Dermis blood vessel endothelial cell (primary cell): ENCODE measurements around the gene LHFPL6. TPM values are rescaled to one million over a fixed set of nuclear protein-coding genes. Genes with fewer than 3 reads are reported as not detected.

Experiments used
- DNase-seq: peaks from one replicate; pipeline ENCODE4 v3.0.0; 2010
- total RNA-seq: library from RNA; depleted of rRNA; stranded (reverse); fragments of >200 nt; gene quantifications from 2 replicates; pipeline ENCODE4 v1.2.3, GENCODE V29; 2014

The LHFPL6 gene
- total RNA-seq, result 62.8 and 67.4 TPM in 2 replicates

DNA sequence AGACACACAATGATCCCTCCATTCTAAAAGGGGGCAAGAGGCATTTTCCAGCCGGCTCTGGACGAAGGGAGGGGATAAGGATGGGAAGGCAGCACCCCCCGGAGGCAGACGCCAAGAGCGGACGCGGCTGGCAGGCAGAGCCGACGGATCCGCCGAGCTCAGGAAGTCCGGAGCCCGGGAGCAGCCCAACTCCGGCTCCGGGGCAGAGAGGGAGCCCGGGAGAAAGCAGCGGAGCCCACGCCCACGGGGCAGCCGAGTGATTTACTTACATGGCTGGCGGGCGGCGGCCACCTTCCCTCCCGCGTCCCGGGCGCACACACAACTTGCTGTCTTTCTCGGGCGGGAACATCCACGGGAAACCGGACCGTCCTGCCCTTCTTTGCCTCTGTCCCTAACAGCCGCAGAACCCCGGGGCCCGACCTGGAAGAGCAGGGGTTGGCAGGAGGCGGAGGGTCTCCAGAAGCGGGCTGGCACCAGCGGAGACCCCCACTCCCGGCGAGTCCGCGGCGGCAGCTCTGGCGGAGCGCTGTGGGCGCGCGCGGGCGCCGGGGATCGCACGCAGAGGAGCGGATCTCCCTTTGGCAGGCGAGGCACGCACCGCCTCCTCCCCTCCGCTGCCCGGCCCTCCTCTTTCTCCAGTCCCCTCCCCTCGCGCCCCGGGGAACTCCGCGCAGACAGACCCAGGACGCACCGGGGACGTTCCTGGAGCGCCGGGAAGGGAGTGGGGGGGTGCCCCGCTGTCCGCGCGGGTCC lies at the start of gene LHFPL6:
Gene LHFPL6, minus strand, starts transcription at position 580 of the 753 bp plus-strand sequence.
- DNase-seq, result peak; percentile 81

DNA sequence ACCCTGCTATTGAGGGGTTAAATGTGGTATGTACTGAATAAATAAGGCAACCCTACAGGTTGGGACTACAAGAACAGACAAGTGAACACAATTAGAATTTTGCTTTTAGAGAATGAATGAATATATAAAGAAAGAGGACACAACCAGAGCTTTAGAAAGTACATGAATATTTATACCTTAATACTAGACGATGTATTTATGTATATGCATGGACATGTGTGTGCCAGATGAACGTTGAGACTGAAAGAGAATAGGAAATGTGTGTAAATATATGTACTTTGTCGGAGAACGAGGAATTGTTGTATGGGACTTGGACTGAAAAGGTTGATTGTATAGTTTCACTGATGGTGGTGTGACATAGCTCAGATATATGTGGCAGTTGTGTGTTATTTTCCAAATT lies 43.1 kb upstream of the LHFPL6 start:
- DNase-seq, result no peak

DNA sequence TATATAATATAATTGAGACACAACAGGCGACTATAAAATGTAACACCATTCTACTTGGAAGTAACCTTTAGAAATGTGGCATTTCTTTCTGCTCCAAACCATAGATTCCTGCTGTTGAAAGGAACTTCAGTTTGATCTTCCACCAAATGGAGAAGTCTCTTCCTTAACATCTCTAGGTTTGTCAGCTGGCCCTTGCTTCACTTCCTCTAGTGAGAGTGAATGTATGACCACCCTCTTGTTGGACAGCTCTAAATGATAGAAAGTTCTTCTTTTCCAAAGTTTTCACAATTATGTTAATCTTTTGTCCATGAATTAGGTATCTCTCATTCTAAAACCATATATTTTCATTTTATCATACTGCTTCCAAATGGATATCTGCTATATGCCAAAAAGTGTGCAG lies 38.7 kb upstream of the LHFPL6 start:
- DNase-seq, result no peak

DNA sequence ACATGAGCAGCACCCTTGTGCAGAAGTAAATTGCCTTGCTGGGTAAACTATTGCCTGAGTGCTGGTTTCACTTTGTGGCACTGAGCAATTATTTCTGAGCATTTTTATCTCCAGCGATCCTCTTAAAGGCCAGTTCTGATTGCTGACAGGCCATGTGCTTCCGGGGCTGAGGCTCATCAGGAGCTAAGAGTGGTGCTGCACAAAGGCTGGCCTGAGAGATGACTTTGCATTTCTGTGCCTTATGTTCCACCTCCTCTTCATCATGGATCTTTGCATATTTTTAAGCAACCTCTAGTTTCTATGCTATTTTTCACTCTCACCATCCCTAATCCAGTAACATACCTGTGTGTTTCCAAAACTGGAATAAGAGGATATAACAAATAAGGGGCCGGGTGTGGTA lies 34.9 kb upstream of the LHFPL6 start:
- no peak for DNase-seq

DNA sequence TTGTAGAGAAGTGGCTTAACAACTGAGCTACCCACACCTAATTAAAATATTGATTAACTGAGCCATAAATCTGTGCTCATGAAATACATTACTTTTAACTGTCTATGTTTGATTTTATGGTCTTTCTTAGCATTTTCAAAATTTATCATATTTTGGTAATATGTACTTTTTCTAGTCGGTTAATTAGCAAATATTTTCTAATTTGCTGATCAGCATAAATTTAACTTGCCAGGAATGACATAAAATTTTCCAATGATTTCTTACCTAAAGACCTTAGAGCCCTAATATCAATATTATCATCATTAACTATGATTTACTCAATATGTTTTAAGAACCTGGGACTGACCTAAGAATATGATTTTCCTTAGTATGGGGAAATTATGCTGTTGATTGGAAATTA lies 32.6 kb upstream of the LHFPL6 start:
- DNase-seq, result no peak

DNA sequence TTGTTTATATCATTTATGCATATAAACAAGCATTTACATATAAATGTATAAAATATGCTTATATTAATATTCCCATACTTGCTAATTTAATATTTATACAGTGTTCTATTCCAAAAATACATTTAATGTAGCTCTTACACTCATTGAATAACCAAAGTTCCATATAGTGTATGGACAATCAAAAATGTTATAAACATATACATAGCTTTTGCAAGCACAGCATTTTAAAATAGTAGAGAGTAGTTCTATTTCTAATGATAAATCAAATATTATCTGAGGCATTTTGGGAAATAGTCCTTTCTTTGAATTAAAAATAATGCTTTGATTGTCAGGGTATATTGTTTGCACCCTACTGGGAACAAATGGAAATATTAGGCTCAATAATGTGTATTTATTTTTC lies 30.0 kb upstream of the LHFPL6 start:
- DNase-seq, result no peak

DNA sequence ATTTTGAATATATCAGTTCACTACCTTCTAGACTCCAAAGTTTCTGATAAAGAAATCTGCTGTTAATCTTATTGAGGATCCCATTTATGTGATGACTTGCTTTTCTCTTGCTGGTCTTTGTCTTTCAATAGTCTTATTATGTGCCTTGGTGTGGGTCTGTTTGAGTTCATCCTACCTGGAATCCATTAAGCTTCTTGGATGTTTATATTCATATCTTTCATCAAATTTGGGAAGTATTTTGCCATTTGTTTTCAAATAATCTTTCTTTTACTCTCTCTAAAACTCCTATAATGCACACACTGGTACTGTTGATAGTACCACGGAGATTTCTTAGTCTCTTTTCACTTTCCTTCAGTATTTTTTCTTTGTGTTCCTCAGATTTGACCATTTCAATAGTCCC lies 28.3 kb upstream of the LHFPL6 start:
- no peak for DNase-seq

DNA sequence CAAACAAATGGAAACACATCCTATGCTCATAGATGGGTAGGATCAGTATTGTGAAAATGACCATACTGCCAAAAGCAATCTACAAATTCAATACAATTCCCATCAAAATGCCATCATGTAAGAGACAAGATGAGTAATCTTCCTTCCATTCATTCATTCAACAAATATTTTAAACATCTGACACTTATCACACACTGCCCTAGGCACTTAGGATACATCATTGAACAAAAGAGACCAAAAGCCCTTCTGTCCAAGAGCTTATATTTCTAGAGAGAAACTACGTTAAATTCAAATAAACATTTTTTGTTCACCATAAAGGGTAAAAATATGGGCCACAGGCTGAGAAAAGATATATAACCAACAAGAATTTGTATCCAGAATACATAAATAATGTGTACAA lies 20.5 kb upstream of the LHFPL6 start:
- DNase-seq, result no peak

DNA sequence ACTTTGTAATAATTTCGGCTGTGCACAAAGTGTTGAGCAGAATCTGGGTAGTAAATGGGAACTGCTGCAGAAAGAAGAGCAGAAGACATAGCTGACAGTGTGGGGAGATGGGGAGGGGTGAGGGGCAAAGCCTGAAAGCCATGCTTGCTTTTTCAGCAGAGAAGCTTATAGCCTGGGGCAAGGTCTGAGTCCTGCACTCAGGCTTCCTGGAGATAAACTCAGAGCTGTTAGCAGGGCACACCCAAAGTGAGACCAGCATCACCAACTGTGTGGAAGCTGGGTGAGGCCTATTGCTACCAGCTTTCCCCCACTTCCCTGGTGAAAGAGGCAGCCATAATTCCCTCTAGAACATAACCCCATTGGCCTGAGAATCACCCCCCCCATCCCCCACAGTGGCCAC lies 15.6 kb upstream of the LHFPL6 start:
- DNase-seq, result no peak

DNA sequence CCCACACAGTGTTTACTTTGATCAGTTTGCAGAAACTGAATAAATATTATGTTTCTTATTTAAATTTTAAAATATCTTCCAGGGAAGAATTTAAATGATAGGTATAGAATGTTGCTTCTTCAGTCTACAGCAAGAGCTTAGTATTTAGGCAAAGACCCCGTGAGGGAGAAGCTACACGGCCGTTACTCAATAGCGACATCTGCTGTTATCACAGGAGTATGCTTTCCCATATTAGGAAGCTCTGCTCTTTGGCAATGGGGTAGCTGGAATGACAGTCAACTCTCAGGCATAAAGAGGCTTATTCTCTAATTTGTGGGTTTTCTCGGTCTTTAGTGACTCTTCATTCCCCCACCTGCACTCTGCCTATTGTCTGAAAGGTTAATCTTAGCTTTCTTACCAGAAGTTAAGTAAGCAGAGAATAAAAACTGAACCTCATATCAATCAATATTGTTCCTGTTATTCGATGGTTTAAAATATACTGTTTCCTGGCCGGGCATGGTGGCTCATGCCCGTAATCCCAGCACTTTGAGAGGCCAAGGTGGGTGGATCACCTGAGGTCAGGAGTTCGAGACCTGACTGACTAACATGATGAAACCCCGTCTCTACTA lies 13.2 kb upstream of the LHFPL6 start:
- peak; percentile 85 for DNase-seq

DNA sequence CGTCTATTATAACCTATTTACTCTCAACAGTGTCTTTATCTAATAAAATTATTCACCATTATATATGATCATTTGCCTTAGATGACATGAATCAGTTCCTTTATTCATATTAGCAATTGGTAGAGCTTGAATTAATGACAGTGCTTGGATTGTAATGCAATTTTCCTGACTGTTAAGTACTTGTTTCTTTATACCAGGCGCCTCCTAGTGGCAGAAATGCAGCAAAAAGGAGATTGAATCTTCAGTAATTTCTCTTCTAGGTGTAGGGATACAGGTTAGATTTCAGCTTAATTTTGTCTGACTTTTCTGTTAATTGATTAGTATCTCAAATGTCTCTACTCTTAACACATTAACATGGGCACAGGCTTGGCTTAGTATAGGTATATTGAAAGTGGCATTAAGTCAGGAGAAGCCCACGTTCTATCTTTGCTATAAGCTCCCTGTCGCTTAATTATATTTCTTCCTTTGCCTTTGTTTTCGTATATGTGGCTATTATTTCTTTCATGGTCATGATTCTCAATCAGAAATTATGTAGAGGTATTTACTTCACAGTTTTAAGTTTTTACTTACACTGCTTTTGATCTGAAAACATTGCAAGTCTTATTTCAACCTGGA lies 9.1 kb upstream of the LHFPL6 start:
- peak; percentile 85 for DNase-seq

DNA sequence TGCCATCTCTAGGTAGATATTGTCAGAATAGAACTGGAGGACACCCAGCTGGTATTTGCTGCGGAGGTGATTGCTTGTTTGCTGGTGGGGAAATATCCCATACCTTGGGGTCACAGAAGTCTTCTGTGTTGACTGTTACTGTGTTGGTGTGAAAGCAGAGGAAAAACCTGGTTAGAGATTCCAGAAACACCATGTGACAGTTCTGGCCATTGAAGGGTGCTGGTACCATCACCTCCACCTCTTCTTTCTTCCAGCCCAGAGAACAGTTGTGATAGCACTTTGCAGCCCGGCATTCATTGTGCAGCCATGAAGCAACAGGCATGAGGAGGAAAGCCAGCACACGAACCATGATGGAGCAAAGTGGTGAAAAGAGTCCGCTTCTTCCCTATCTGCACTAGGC lies 4.9 kb upstream of the LHFPL6 start:
- DNase-seq, result no peak

DNA sequence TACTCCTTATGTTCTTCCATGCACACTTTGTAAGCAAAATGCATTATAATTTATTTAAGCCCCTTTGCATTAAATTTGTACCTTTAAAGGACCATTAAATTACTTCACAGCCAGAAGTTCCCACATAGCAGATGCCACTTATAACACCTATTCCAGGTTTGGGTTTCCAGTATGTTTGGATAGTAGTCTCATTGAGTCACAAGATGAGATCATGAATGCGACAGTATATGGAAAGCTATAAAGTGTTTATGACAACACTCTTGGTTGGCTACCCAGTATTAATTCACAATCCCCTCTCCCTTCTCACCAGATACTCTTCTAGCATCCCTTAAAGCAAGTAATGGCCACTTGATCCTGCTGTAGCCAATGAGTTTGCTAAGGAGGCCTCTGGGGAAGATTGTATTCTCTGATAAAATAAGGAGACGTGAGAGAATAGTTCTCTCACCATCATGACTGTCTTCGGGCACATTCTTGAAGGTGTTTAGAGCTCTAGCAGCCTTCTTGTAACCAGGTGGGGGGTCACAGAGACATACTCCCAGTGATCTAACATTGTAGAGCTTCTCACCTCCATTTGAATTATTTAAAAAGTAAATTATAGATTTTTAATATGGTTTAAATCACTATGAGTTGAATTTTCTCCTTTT lies 2.8 kb upstream of the LHFPL6 start:
- DNase-seq, result no peak

DNA sequence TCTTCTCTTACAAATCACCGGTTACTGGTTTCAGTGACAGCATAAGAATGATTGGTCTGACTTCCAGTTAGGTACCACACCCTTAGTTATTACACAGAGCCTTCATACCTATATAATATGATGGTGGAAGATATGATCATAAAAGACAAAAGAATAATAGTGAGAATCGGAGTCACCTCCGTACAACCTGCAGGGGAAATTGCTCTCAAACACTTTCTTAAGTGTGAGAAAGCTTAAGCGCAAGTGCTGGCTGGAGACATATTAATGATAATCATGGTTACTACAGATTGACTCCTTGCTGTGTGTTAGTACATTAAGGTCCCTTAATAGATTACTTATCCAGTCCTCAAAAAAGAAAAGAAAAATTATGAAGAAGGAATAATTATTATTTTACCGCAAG lies 1.8 kb upstream of the LHFPL6 start:
- DNase-seq, result no peak

DNA sequence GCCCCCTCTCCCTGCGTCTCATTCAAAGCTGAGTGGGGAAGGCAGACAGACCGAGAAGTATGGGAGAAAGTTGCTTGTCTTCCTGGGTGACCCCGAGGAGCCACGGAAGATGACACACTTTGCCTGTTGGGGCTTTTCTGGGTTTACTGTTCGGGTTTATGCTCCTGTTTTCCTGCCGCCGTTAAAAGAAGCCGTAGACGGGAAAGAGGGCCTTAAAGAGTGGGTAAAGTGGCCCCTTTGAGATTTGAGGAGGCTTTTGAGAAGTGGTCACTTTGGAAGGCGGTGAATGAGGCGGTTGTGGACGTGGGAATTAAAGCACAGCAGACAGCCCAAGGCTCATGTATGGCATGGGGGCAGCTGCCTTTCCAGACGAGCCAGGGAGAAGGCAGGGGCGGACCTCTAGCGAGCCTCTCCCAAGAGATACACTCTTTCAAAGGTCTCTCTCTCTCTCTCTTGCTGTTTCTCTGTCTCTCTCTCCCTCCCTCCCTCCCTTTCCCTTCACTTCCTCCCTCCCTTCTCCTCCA lies 493 bp upstream of the LHFPL6 start:
- peak; percentile 27 for DNase-seq

DNA sequence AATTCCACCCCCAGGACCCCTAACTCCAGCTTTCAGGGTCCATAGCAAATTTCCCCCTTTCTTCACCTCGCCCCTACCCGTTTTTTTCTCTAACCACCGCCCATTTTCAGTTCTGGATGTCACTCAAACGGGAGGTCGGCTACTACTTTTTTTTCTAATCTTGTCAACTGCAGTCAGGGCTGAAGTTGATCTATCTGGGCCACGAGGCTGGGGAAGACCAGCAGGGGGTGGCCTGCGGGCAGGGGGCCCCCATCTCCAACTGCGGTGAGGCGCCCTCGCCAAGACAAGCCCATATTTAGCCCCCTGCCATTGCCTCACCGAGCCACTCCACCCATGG lies 748 bp downstream of the LHFPL6 start:
- no peak for DNase-seq

DNA sequence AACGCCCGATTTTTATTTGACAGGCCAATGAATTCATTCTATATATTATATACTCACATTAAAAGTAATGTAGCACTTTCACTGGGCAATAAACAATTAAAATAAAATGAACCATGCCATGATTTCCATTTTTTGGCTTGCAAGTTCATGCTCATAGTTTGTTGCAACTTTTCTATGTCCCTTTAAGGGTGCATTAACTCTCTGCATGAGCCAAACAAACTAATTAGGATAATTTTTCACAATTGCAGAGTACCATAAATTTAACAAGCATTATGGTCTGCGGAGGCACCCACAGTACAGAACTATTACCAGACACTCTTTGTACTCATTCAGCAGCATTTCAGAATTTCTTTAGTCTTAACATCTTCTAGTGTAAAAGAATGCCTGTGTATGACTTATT lies 1.4 kb downstream of the LHFPL6 start:
- DNase-seq, result no peak

DNA sequence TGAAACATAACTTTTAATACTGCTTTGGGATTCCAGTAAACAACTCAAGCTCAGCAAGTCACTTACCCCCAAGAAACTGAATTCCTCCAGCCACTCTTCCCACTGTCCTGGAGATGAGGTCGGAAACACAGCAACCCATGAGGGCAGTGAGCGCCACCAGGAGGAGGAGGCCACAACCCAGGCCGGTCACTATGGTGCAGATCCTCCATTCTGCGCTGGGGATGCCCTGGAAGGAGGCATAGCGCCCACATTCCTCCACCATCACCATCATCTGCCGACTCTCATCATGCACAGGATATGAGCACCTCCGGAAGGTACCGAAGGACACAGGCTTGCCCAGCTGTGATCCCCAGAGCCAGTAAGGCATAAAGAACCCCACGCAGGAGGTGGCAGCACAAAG lies 2.2 kb downstream of the LHFPL6 start:
- DNase-seq, result peak; percentile 26

DNA sequence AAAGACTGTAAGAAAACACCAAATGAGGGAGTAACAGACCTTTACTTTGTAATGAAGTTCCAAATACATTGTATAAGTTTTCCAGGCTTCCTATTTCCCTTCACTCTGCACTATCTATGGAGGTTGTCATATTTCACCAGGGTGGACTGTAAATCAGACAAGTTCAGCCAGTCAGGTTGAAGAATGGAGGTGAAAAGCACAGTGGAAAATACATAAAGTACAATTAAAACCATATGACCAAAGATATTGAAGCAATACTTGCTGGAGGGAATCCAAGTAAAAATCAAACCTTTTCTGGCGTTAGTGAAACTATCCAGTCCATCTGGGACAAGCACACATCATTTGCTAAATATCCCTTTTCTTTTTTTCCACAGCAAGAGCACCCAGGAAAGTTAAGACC lies 3.2 kb downstream of the LHFPL6 start:
- DNase-seq, result no peak

DNA sequence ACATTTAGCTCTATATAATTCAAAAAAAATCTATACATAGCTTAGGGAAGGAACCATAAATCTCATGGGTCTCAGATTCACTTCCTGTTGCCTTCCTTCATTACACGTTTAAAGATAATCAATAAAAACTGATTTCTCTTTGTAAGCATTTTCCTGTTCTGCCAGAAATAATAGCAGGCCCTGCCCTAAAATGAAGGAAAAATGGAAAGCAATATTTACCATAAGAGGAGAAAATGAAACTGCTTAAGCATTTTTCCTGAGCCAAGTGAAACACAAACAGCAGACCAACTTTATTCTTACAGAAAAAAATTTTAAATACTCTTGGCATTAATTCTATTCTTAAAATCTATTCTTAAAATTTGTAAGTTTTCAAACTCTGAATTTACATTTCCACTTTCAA lies 4.0 kb downstream of the LHFPL6 start:
- no peak for DNase-seq

DNA sequence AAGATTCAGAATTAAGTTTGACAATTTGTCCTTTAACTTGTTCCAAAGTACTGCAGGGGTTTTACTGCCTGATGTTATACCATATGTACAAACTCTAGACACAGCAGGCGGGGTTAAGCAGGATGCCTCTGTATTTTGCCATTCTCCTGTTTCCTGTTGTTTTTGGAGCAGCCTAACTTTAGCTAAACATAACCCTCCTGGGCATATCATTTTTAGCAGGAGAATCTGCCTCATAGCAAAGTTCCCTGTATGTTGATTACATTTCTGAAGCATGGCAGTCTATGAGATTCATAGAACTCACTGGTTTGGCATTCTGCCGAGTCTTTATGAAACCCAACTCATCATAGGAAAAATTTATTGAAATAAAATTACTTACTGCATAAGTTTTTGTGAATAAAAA lies 5.2 kb downstream of the LHFPL6 start:
- peak; percentile 58 for DNase-seq

DNA sequence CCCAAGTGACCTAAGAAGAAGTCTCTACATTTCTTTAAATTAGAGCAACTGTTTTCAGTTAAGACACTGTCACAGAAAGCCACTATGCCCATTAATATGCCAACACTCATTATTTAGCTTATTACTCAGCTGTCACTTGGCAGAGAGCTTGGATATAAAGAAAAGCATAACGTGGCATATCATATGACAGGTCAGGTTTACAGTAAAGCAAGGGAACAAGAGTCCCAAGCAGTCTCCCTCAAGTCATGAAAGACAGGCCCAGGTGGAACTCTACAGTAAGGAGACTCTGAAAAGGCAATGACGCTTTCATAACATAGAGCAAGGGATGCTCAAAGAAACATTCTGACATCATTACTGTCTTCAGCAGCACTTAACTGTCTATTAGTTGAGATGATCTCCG lies 6.3 kb downstream of the LHFPL6 start:
- DNase-seq, result no peak

DNA sequence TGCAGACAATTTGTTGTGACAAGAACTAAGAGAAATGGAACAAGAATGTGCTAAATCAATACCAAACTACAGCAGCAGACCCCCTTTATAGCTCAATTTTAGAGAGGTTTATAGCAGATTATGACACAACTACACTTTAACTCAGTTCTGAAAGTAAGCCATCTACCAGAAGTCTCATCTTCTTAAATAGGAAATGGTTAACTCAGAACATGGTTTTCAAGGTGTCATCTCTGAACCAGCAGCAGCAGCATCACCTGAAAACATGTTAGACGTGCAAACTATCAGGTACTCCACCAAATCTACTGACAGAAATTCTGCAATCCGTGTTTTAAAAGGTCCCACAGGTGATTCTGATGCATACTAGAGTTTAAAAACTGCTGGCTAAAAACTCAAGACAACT lies 6.8 kb downstream of the LHFPL6 start:
- no peak for DNase-seq
